HG02623 (cell line): ENCODE results near the gene ADIPOR2.
"Not testable (repeated sequence)": the region's sequence is repeated elsewhere in the genome, so short reads cannot be mapped to it uniquely, and the experiment has no call there.

Experiments
- ATAC-seq: cut with Tn5 transposase; IDR thresholded peaks from one replicate; pipeline ENCODE4 v1.9.1; 2021; ENCODE audit warnings: moderate library complexity; ENCODE audit not compliant: unreplicated experiment

Gene ADIPOR2

GRCh38 chr12:1663440-1664132 is 27.3 kb upstream of the ADIPOR2 start:
- no peak for ATAC-seq

- ATAC-seq, result no peak
Measured at GRCh38 chr12:1665366-1665765, 25.5 kb upstream of the ADIPOR2 start.

- ATAC-seq, result no peak
Measured at GRCh38 chr12:1666215-1666614, 24.7 kb upstream of the ADIPOR2 start.

GRCh38 chr12:1666685-1667162 is 24.1 kb upstream of the ADIPOR2 start:
- no peak for ATAC-seq

- ATAC-seq, result no peak
Measured at GRCh38 chr12:1668833-1669543, 21.9 kb upstream of the ADIPOR2 start.

- ATAC-seq, result no peak
Measured at GRCh38 chr12:1670358-1671268, 20.3 kb upstream of the ADIPOR2 start.

- ATAC-seq, result no peak
Measured at GRCh38 chr12:1676043-1676442, 14.8 kb upstream of the ADIPOR2 start.

- ATAC-seq, result no peak
Measured at GRCh38 chr12:1680804-1681492, 9.9 kb upstream of the ADIPOR2 start.

GRCh38 chr12:1681493-1681807 is 9.4 kb upstream of the ADIPOR2 start:
- ATAC-seq, result no peak

GRCh38 chr12:1688086-1688710 is 2.7 kb upstream of the ADIPOR2 start:
- no peak for ATAC-seq

- ATAC-seq, result peak; percentile 30
Measured at GRCh38 chr12:1691123-1692007, 495 bp downstream of the ADIPOR2 start.

- no peak for ATAC-seq
Measured at GRCh38 chr12:1692226-1692625, 1.4 kb downstream of the ADIPOR2 start.

- no peak for ATAC-seq
Measured at GRCh38 chr12:1692895-1693610, 2.2 kb downstream of the ADIPOR2 start.

- ATAC-seq, result not testable (repeated sequence)
Measured at GRCh38 chr12:1695097-1695496, 4.2 kb downstream of the ADIPOR2 start.

GRCh38 chr12:1695886-1696670 is 5.2 kb downstream of the ADIPOR2 start:
- ATAC-seq, result no peak

GRCh38 chr12:1696800-1697199 is 5.9 kb downstream of the ADIPOR2 start:
- no peak for ATAC-seq

- no peak for ATAC-seq
Measured at GRCh38 chr12:1697271-1697670, 6.4 kb downstream of the ADIPOR2 start.

- no peak for ATAC-seq
Measured at GRCh38 chr12:1698720-1699119, 7.8 kb downstream of the ADIPOR2 start.
